Measurements from ENCODE around the gene TRIM38. TPM values are rescaled to one million over a fixed set of nuclear protein-coding genes. Genes with fewer than 3 reads are reported as not detected.

The TRIM38 gene
- total RNA-seq, 5 donors from 2014 or later (not counting 1 experiment from before 2014, with no cell fraction given): 20.5 to 29.3 (median 26.2) TPM

DNA sequence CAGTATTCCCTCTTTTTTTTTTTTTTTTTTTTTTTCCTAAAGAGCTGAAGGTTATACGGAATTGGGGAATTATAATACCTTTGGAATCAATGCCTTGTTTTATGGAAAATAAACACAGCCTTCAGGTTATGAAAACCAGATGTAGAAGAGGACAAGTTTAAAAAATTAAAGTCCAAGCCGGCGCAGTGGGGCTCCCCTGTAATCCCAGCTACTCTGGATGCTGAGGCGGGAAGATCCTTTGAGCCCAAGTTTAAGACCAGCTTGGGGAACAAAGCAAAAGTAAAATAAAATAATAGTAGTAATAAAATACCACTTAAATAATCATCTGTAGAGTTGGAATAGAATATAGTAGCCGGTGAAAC is 57.3 kb downstream of the TRIM38 start:
- POLR2A ChIA-PET: interaction anchor here (0.5 to 15.4 kb wide), 55 partner anchors 9 to 1873 kb away, joined by 3 to 682 read pairs (median 5); partner anchors contain the start of gene TRIM38 (in 1 of the 2)
- Histone ChIP-seq H3K4me3 (ENCODE audit: control insufficient read depth in 1 of 2, extremely low read depth in 1 of 2, low read length in 1 of 2) (peak overlapping the region in 1 of 2 donors; percentile 81), H3K36me3 (ENCODE audit: control insufficient read depth in 2 of 2, extremely low read depth in 1 of 2, insufficient read depth in 1 of 2, low read length in 1 of 2) (no peaks in the 10 kb centered on the region), H3K4me1 (ENCODE audit: control insufficient read depth in 1 of 2, extremely low read depth in 1 of 2, insufficient read depth in 2 of 2, low read length in 2 of 2) (peaks cover 13 to 37% of the 10 kb centered on the region in 2 experiments), H3K9me3 (no peaks in the 10 kb centered on the region), H3K27me3 (replicated peaks in 1 of 2; ENCODE audit: control insufficient read depth in 2 of 2, extremely low read depth in 1 of 2, insufficient read depth in 2 of 2, low read length in 1 of 2) (no peaks in the 10 kb centered on the region), H3K27ac (ENCODE audit: low read length) (no peak overlapping the region)
- Mint-ChIP-seq H3K36me3 (no peaks in the 10 kb centered on the region), H3K4me3 (peak overlapping the region; percentile 85 to 99 (median 97)), H3K4me1 (peaks cover 28 to 38% (median 33%) of the 10 kb centered on the region in 3 donors), H3K27me3 (no peaks in the 10 kb centered on the region), H3K9me3 (peaks cover 0 to 4% (median 3%) of the 10 kb centered on the region in 3 donors), H3K27ac (peak overlapping the region; percentile 99 to 100)
- CTCF ChIA-PET: interaction anchor here (0.6 to 3.1 kb wide), 10 partner anchors 12 to 1140 kb away, joined by 5 to 23 read pairs (median 8); a partner anchor contains a TSS
- DNase-seq: no peak
- WGBS (ENCODE audit: insufficient coverage): no CpG with 5 or more reads among the region's 5 CpGs
- ATAC-seq (replicated peaks in 1 of 4): no peak

GRCh38 chr6:26020329-26021000 is 57.9 kb downstream of the TRIM38 start:
- POLR2A ChIA-PET: interaction anchor here (0.5 to 15.4 kb wide), 61 partner anchors 10 to 1873 kb away, joined by 3 to 682 read pairs (median 4); partner anchors contain the start of gene TRIM38 (in 1 of the 2)
- 0% methylated on average over 34 of the region's 45 CpGs for WGBS (ENCODE audit: insufficient coverage)
- CTCF ChIA-PET: interaction anchor here (0.6 to 3.1 kb wide), 14 partner anchors 10 to 1459 kb away, joined by 3 to 23 read pairs (median 7); a partner anchor contains a TSS
- Mint-ChIP-seq H3K4me3 (peak overlapping the region; percentile 85 to 99 (median 97)), H3K9me3 (peaks cover 0 to 4% (median 3%) of the 10 kb centered on the region in 3 donors), H3K27ac (peak overlapping the region; percentile 99 to 100), H3K36me3 (no peaks in the 10 kb centered on the region), H3K27me3 (no peaks in the 10 kb centered on the region), H3K4me1 (peaks cover 30 to 38% (median 33%) of the 10 kb centered on the region in 3 donors)
- no peaks in the 10 kb centered on the region for H3K9me3 ChIP-seq
- ATAC-seq (replicated peaks in 1 of 4): peak; percentile 49 to 67 (median 62)
- H3K27me3 ChIP-seq (replicated peaks in 1 of 2; ENCODE audit: control insufficient read depth in 2 of 2, extremely low read depth in 1 of 2, insufficient read depth in 2 of 2, low read length in 1 of 2): no peaks in the 10 kb centered on the region
- peaks cover 13 to 37% of the 10 kb centered on the region in 2 experiments for H3K4me1 ChIP-seq (ENCODE audit: control insufficient read depth in 1 of 2, extremely low read depth in 1 of 2, insufficient read depth in 2 of 2, low read length in 2 of 2)
- peak; percentile 63 to 94 (median 76) for DNase-seq
- H3K36me3 ChIP-seq (ENCODE audit: control insufficient read depth in 2 of 2, extremely low read depth in 1 of 2, insufficient read depth in 1 of 2, low read length in 1 of 2): no peaks in the 10 kb centered on the region
- H3K27ac ChIP-seq (ENCODE audit: low read length): peak overlapping the region; percentile 93
- peak overlapping the region; percentile 76 to 81 for H3K4me3 ChIP-seq (ENCODE audit: control insufficient read depth in 1 of 2, extremely low read depth in 1 of 2, low read length in 1 of 2)

DNA sequence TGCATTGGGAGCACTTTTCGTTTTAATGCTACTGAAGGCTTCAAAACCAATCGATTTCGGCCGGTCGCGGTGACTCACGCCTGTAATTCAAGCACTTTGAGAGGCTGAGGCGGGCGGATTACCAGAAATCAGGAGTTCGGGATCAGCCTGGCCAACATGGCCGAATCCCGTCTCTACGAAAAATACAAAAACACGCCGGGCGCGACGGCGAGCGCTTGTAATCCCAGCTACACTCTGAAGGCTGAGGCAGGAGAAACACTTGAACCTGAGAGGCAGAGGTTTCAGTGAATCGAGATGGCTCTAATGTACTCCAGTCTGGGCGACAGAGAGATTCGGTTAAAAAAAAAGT is 58.4 kb downstream of the TRIM38 start:
- peak overlapping the region; percentile 99 to 100 for H3K27ac Mint-ChIP-seq
- ChIA-PET POLR2A (interaction anchor here (0.5 to 15.4 kb wide), 30 partner anchors 10 to 1872 kb away, joined by 3 to 682 read pairs (median 7); partner anchors contain the start of gene TRIM38 (in 1 of the 2)), CTCF (interaction anchor here in 1 of 2 donors (0.6 to 3.1 kb wide), 12 partner anchors 11 to 1458 kb away, joined by 3 to 23 read pairs (median 6); a partner anchor contains a TSS)
- H3K27me3 ChIP-seq (replicated peaks in 1 of 2; ENCODE audit: control insufficient read depth in 2 of 2, extremely low read depth in 1 of 2, insufficient read depth in 2 of 2, low read length in 1 of 2): no peaks in the 10 kb centered on the region
- no peaks in the 10 kb centered on the region for H3K27me3 Mint-ChIP-seq
- peaks cover 13 to 38% of the 10 kb centered on the region in 2 experiments for H3K4me1 ChIP-seq (ENCODE audit: control insufficient read depth in 1 of 2, extremely low read depth in 1 of 2, insufficient read depth in 2 of 2, low read length in 2 of 2)
- 0% methylated on average over 21 of the region's 23 CpGs for WGBS (ENCODE audit: insufficient coverage)
- H3K27ac ChIP-seq (ENCODE audit: low read length): peak overlapping the region; percentile 93
- H3K36me3 ChIP-seq (ENCODE audit: control insufficient read depth in 2 of 2, extremely low read depth in 1 of 2, insufficient read depth in 1 of 2, low read length in 1 of 2): no peaks in the 10 kb centered on the region
- H3K4me3 Mint-ChIP-seq: peak overlapping the region; percentile 85 to 99 (median 97)
- H3K4me3 ChIP-seq (ENCODE audit: control insufficient read depth in 1 of 2, extremely low read depth in 1 of 2, low read length in 1 of 2): peak overlapping the region; percentile 76 to 81
- peaks cover 0 to 4% (median 3%) of the 10 kb centered on the region in 3 donors for H3K9me3 Mint-ChIP-seq
- H3K4me1 Mint-ChIP-seq: peaks cover 35 to 43% (median 38%) of the 10 kb centered on the region in 3 donors
- DNase-seq: peak in 25 of 35 experiments; percentile 27 to 66 (median 41)
- no peaks in the 10 kb centered on the region for H3K36me3 Mint-ChIP-seq
- no peaks in the 10 kb centered on the region for H3K9me3 ChIP-seq
- peak in 1 of 4 experiments; percentile 15 for ATAC-seq (replicated peaks in 1 of 4)

GRCh38 chr6:26021350-26022131 is 58.9 kb downstream of the TRIM38 start:
- Histone ChIP-seq H3K4me3 (ENCODE audit: control insufficient read depth in 1 of 2, extremely low read depth in 1 of 2, low read length in 1 of 2) (peak overlapping the region; percentile 76 to 81), H3K9me3 (no peaks in the 10 kb centered on the region), H3K4me1 (ENCODE audit: control insufficient read depth in 1 of 2, extremely low read depth in 1 of 2, insufficient read depth in 2 of 2, low read length in 2 of 2) (peaks cover 16 to 40% of the 10 kb centered on the region in 2 experiments), H3K36me3 (ENCODE audit: control insufficient read depth in 2 of 2, extremely low read depth in 1 of 2, insufficient read depth in 1 of 2, low read length in 1 of 2) (no peaks in the 10 kb centered on the region), H3K27me3 (replicated peaks in 1 of 2; ENCODE audit: control insufficient read depth in 2 of 2, extremely low read depth in 1 of 2, insufficient read depth in 2 of 2, low read length in 1 of 2) (no peaks in the 10 kb centered on the region), H3K27ac (ENCODE audit: low read length) (peak overlapping the region; percentile 93)
- ChIA-PET POLR2A (interaction anchor here (0.5 to 15.4 kb wide), 42 partner anchors 9 to 1872 kb away, joined by 3 to 682 read pairs (median 5); partner anchors contain the start of genes HFE (in 1 of the 2) and TRIM38 (in 1 of the 2)), CTCF (interaction anchor here in 1 of 2 donors (0.6 to 3.1 kb wide), 17 partner anchors 10 to 1458 kb away, joined by 3 to 33 read pairs (median 5); a partner anchor contains a TSS)
- peak; percentile 67 to 71 (median 68) for ATAC-seq (replicated peaks in 1 of 4)
- H3K36me3 Mint-ChIP-seq: no peaks in the 10 kb centered on the region
- H3K9me3 Mint-ChIP-seq: peaks cover 0 to 4% (median 3%) of the 10 kb centered on the region in 3 donors
- peak; percentile 66 to 95 (median 89) for DNase-seq
- under 1% methylated on average over 29 of the region's 39 CpGs for WGBS (ENCODE audit: insufficient coverage)
- peaks cover 40 to 49% (median 43%) of the 10 kb centered on the region in 3 donors for H3K4me1 Mint-ChIP-seq
- H3K27me3 Mint-ChIP-seq: no peaks in the 10 kb centered on the region
- H3K27ac Mint-ChIP-seq: peak overlapping the region; percentile 99 to 100
- H3K4me3 Mint-ChIP-seq: peak overlapping the region; percentile 85 to 99 (median 97)

DNA sequence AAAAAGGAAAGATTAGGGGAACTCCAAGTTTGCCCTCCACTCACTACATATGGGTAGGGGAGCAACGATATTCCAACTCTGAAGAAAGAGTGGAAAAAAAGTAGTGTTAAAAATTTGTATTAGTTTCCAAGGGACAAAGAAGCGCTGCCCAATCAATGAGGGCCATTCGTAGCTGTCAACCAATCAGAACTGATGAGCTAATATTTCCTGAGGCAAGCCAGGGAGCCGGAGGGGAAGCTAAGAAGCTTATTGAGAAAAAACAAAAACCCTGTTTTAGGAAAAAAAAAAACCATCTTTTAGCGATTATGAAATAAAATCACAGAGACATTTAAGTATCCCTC is 59.5 kb downstream of the TRIM38 start:
- H3K36me3 ChIP-seq (ENCODE audit: control insufficient read depth in 2 of 2, extremely low read depth in 1 of 2, insufficient read depth in 1 of 2, low read length in 1 of 2): no peaks in the 10 kb centered on the region
- peak in 17 of 35 experiments; percentile 3 to 73 (median 28) for DNase-seq
- no peak for ATAC-seq (replicated peaks in 1 of 4)
- peak overlapping the region; percentile 93 for H3K27ac ChIP-seq (ENCODE audit: low read length)
- H3K27me3 ChIP-seq (replicated peaks in 1 of 2; ENCODE audit: control insufficient read depth in 2 of 2, extremely low read depth in 1 of 2, insufficient read depth in 2 of 2, low read length in 1 of 2): no peaks in the 10 kb centered on the region
- Mint-ChIP-seq H3K4me3 (peak overlapping the region; percentile 85 to 99 (median 97)), H3K4me1 (peaks cover 44 to 51% (median 47%) of the 10 kb centered on the region in 3 donors), H3K9me3 (peaks cover 0 to 4% (median 3%) of the 10 kb centered on the region in 3 donors), H3K27me3 (peaks cover 0 to under 1% of the 10 kb centered on the region in 2 donors), H3K27ac (peak overlapping the region; percentile 99 to 100), H3K36me3 (no peaks in the 10 kb centered on the region)
- ChIA-PET CTCF (interaction anchor here in 1 of 2 donors (0.6 to 3.1 kb wide), 12 partner anchors 10 to 102 kb away, joined by 3 to 33 read pairs (median 6); a partner anchor contains a TSS), POLR2A (interaction anchor here (0.6 to 15.4 kb wide), 25 partner anchors 9 to 1871 kb away, joined by 3 to 682 read pairs (median 8); partner anchors contain the start of gene HFE (in 1 of the 2))
- peaks cover 17 to 40% of the 10 kb centered on the region in 2 experiments for H3K4me1 ChIP-seq (ENCODE audit: control insufficient read depth in 1 of 2, extremely low read depth in 1 of 2, insufficient read depth in 2 of 2, low read length in 2 of 2)
- 0% methylated on average over 2 of the region's 5 CpGs for WGBS (ENCODE audit: insufficient coverage)
- no peaks in the 10 kb centered on the region for H3K9me3 ChIP-seq
- peak overlapping the region; percentile 76 to 81 for H3K4me3 ChIP-seq (ENCODE audit: control insufficient read depth in 1 of 2, extremely low read depth in 1 of 2, low read length in 1 of 2)
